ENCODE measurements around the gene ZBTB47.

Gene ZBTB47

GRCh38 chr3:42652611-42653302 lies 740 bp upstream of the ZBTB47 start:
- DNase-seq (ENCODE audit: low read depth), result peak; percentile 37

- DNase-seq (ENCODE audit: low read depth), result no peak
Measured at GRCh38 chr3:42653303-42653559, 266 bp upstream of the ZBTB47 start.

- no peak for DNase-seq (ENCODE audit: low read depth)
Measured at GRCh38 chr3:42654331-42655201, 1.1 kb downstream of the ZBTB47 start.

DNA sequence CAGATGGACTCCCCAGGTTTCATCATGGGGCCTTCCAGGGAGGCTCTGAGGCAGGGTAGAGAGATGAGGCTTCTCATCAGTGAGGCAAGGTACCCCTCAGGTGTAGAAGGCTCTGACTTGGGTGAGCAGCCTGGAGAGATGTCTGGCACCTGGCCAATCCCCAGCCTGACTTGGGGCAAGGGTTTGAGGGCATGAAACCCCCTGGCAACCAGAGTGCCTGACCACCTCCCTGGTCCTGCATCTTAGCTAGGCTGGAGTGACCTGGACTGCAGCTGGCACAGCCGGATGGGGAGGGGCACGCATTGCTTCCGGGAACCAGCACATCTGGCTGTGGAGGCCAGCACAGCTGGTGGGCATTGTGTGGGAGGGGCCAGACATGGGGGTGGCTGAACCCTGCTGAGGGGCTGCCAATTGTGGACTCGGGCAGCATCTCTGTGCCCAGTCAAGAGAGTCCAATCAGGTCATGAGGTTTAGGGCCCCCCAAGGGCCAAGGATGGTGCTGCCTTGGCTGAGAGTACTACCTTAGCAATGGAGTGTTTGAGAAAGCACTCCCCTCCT lies 1.9 kb downstream of the ZBTB47 start:
- no peak for DNase-seq (ENCODE audit: low read depth)

- DNase-seq (ENCODE audit: low read depth), result no peak
Measured at GRCh38 chr3:42655980-42656679, 2.6 kb downstream of the ZBTB47 start.

DNA sequence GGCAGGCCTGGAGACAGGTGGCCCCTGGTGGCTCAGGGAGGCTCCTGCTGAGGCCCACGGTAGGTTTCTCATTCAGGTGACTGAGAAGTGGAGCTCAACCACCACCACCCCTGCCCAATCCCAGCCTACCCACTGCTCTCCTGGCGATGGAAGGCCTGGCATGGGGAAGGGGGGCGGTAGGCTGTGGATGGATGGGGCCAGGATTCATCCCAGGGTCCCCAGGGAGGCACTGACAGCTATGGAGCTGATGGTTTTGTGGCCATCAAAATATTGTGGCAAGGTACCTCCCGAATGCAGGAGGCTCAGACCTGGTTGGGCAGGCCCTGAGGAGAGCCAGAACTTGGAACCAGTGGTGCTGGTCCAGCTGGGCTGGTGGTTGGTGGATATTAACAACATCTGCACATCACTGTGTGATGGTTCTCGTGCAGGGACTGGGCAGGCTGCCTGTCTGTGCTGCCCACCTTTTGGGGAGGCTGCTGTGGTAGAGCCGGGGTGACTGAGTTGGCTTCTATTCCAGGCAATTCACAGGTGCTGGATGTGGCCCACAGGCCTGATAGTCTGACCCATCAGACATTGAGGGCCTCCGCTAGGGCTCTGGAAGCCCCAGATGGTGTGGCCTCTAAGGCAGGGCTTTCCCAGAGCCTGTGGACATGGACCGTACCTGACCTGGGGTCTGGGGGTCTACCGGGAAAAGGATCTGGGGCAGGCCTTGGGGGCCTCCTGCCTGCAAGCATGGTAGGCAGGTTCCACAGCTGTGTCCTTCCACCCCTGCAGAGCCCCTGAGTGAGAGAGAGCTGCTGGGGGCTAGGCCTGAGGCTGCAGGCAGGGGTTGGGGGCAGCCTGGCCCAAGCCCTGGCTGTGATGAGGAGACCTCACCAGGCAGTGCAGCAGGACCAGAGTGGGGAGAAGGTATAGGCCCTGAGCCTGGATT lies 3.4 kb downstream of the ZBTB47 start:
- DNase-seq (ENCODE audit: low read depth), result no peak

- no peak for DNase-seq (ENCODE audit: low read depth)
Measured at GRCh38 chr3:42657675-42658074, 4.2 kb downstream of the ZBTB47 start.

DNA sequence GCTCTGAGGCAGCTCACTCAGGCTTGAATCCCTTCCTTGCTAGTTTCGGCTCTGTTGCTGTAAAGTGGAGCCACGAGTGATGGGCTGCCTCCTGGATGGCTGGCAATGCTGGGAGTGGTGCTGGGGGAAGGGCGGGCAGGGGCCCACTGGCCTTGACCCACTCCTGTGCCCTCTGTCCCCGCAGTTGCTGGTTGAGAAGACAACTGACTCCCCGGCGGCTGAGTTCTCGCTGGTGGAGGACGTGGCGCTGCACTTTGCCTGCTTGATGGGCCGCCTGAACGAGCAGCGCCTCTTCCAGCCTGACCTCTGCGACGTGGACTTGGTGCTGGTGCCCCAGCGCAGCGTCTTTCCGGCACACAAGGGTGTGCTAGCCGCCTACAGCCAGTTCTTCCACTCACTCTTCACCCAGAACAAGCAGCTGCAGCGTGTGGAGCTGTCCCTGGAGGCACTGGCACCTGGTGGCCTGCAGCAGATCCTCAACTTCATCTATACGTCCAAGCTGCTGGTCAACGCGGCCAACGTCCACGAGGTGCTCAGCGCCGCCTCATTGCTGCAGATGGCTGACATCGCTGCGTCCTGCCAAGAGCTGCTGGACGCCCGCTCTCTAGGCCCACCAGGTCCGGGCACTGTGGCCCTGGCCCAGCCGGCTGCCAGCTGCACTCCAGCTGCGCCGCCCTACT lies 4.7 kb downstream of the ZBTB47 start:
- no peak for DNase-seq (ENCODE audit: low read depth)

- DNase-seq (ENCODE audit: low read depth), result no peak
Measured at GRCh38 chr3:42658771-42659390, 5.4 kb downstream of the ZBTB47 start.

GRCh38 chr3:42659451-42660130 lies 6.1 kb downstream of the ZBTB47 start:
- no peak for DNase-seq (ENCODE audit: low read depth)

GRCh38 chr3:42660131-42660715 lies 6.7 kb downstream of the ZBTB47 start:
- DNase-seq (ENCODE audit: low read depth), result no peak

GRCh38 chr3:42660898-42661297 lies 7.4 kb downstream of the ZBTB47 start:
- DNase-seq (ENCODE audit: low read depth), result no peak

GRCh38 chr3:42661593-42662022 lies 8.1 kb downstream of the ZBTB47 start:
- no peak for DNase-seq (ENCODE audit: low read depth)

- DNase-seq (ENCODE audit: low read depth), result no peak
Measured at GRCh38 chr3:42662037-42662812, 8.7 kb downstream of the ZBTB47 start.

GRCh38 chr3:42662813-42663535 lies 9.5 kb downstream of the ZBTB47 start:
- no peak for DNase-seq (ENCODE audit: low read depth)

GRCh38 chr3:42663581-42664437 lies 10.3 kb downstream of the ZBTB47 start:
- DNase-seq (ENCODE audit: low read depth), result no peak

DNA sequence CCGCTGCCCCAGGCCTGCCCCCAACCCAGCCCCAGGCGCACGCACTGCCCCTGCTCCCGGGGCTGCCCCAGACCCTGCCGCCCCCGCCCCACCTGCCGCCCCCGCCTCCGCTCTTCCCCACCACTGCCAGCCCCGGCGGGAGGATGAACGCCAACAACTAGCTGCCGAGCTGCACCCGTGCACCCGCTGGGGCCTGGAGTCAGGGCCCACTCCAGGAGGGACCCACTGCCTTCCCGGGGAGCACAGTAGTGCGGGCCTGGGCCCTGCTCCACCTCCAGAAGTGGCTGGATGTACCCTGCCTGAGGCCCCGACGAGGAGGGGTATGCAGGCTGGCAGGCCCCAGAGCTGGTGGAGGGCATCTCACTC lies 10.9 kb downstream of the ZBTB47 start:
- DNase-seq (ENCODE audit: low read depth), result no peak

Data from GM04503 (cell line).